Retinal pigment epithelial cell (primary cell): Measurements from ENCODE around the gene TEAD3.

Source experiments
- DNase-seq: peaks from one replicate; pipeline ENCODE4 v3.0.0-alpha.2; 2010; ENCODE audit warnings: low read depth
- H3K4me3 ChIP-seq: 2 replicates; pipeline ENCODE4 v1.5.1; 2011; ENCODE audit warnings: mild to moderate bottlenecking, low read length, control low read depth, moderate library complexity
- CTCF ChIP-seq: conservative IDR thresholded peaks from 2 replicates; pipeline ENCODE4 v1.5.1; 2011; ENCODE audit warnings: low read depth, low read length, control low read depth, inconsistent platforms

The TEAD3 gene

GRCh38 chr6:35491558-35492257 is 5.2 kb downstream of the TEAD3 start:
- DNase-seq = no peak
- TF ChIP-seq CTCF = no peak
- no peak overlapping the region for H3K4me3 ChIP-seq

GRCh38 chr6:35490821-35491557 is 5.9 kb downstream of the TEAD3 start:
- no peak for DNase-seq
- no peak overlapping the region for H3K4me3 ChIP-seq
- no peak for TF ChIP-seq CTCF

- peak overlapping the region; percentile 29 for H3K4me3 ChIP-seq
- DNase-seq = no peak
- no peak for TF ChIP-seq CTCF
Measured at GRCh38 chr6:35489995-35490791, 6.7 kb downstream of the TEAD3 start.

GRCh38 chr6:35489066-35489465 is 7.8 kb downstream of the TEAD3 start:
- H3K4me3 ChIP-seq = no peak overlapping the region
- DNase-seq = no peak
- no peak for TF ChIP-seq CTCF

DNA sequence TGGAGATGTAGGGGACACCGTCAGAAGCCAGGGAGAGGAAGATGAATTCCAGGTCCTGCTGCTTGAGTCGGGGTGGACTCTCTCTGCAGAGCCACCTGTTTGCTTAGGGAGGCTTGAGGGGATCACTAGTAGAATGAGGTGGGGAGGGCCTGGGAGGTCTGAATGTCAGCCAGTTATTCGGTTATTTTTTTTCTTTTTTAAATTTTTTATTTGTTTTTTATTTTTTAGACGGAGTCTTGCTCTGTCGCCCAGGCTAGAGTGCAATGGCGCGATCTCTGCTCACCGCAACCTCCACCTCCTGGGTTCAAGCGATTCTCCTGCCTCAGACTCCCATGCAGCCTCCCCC is 8.4 kb downstream of the TEAD3 start:
- no peak for DNase-seq
- H3K4me3 ChIP-seq = no peak overlapping the region

More for the DNA sequence above, 8.4 kb downstream of the TEAD3 start:
- no peak for TF ChIP-seq CTCF
